Lung (tissue), 12 donors: ENCODE measurements around the gene CRB2. TPM values are rescaled to one million over a fixed set of nuclear protein-coding genes. Genes with fewer than 3 reads are reported as not detected.

Source experiments
- ATAC-seq: fragments of 200-7000 bp; cut with Tn5 transposase; one replicate; pipeline ENCODE4 v1.9.1; 2020; ENCODE audit warnings: moderate number of reproducible peaks; ENCODE audit not compliant: insufficient read depth, low FRiP score
- DNase-seq, 3 donors: peaks; one replicate each; pipeline ENCODE4 v3.0.0-alpha.2; 2013 to 2017
- H3K27ac ChIP-seq, 2 donors: one replicate each; pipeline ENCODE4 v1.5.1; 2013; ENCODE audit warnings: mild to moderate bottlenecking in 2 of 2, moderate library complexity in 2 of 2, control low read depth in 1 of 2, inconsistent platforms in 1 of 2, low read depth in 1 of 2, low read length in 1 of 2
- H3K27me3 ChIP-seq, 3 donors: one replicate each; pipeline ENCODE4 v1.5.1; 2013; ENCODE audit warnings: low read length in 2 of 3; ENCODE audit not compliant: control insufficient read depth in 3 of 3, insufficient read depth in 3 of 3
- H3K36me3 ChIP-seq, 4 donors: one replicate each; pipeline ENCODE4 v1.5.1; 2013; ENCODE audit warnings: low read length in 4 of 4, mild to moderate bottlenecking in 1 of 4, moderate library complexity in 1 of 4; ENCODE audit not compliant: control insufficient read depth in 4 of 4, insufficient read depth in 4 of 4
- H3K4me1 ChIP-seq, 5 donors: one replicate each; pipeline ENCODE4 v1.5.1; 2013; ENCODE audit warnings: low read length in 5 of 5, mild to moderate bottlenecking in 2 of 5, moderate library complexity in 1 of 5; ENCODE audit not compliant: control insufficient read depth in 5 of 5, insufficient read depth in 5 of 5
- H3K4me3 ChIP-seq: one replicate; pipeline ENCODE4 v1.5.1; 2013; ENCODE audit warnings: mild to moderate bottlenecking, control low read depth, moderate library complexity
- H3K9ac ChIP-seq, 2 donors: one replicate each; pipeline ENCODE4 v1.5.1; 2013; ENCODE audit warnings: low read length in 2 of 2, control low read depth in 1 of 2; ENCODE audit not compliant: insufficient read depth in 1 of 2
- H3K9me3 ChIP-seq, 4 donors: one replicate each; pipeline ENCODE4 v1.5.1; 2013; ENCODE audit warnings: low read length in 3 of 4, mild to moderate bottlenecking in 1 of 4, moderate library complexity in 1 of 4; ENCODE audit not compliant: control insufficient read depth in 4 of 4, insufficient read depth in 3 of 4
- CTCF ChIP-seq: IDR thresholded peaks from 2 replicates; pipeline ENCODE4 v1.5.1; 2012; ENCODE audit warnings: mild to moderate bottlenecking; ENCODE audit errors: control extremely low read depth, extremely low read depth
- WGBS, 2 donors: extraction: QIAGEN DNeasy Blood & Tissue Kit; methylation state at CpG; one replicate each; pipeline ENCODE4 v1.1.7; 2013; 5-methylcytosine and 5-hydroxymethylcytosine counted together
- polyA plus RNA-seq, 2 donors: library from polyadenylated mRNA; stranded (reverse); fragments of 200-250 nt; gene quantifications; one replicate each; pipeline ENCODE4 v1.2.1, GENCODE V29; 2013
- total RNA-seq, 2 donors: library from RNA; depleted of rRNA in 1 of 2; stranded (reverse); fragments of >200 nt in 1 of 2; gene quantifications; one replicate each; pipeline ENCODE4 v1.2.1, GENCODE V29; 2014 to 2021
- donor health status: control.
- donor health status: control.
- donor health status: Bipolar disorder and iron deficiency.
- donor health status: healthy.
- donor health status: DM: yes; HTN: yes; CAD: no.

Gene CRB2
- total and polyA plus RNA-seq, 4 donors = 0.01 to 0.34 (median 0.21) TPM

DNA sequence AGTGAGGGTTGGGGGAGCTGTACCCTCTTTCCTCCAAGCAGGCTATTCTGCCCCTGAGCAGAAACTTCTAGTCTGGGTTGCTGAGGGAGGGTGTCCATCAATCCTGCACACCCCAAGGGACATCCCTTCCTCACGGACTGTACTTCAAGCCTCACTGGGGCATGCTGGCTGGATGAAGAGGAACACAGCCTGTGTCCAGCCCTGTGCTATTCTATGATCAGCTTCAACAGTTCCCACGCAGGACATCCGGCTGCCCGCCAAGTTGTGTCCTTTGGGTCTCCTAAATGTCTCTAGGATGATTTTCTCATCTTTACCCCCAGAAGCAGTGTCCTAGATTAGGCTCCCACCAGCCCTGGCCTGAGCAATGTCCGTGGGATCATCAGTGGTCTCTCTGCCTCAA, 68.1 kb downstream of the CRB2 start:
- no peak for DNase-seq
- ATAC-seq = no peak
- Histone ChIP-seq H3K4me3 (no peak overlapping the region), H3K4me1 (peaks cover 0 to 10% (median 0%) of the 10 kb centered on the region in 5 donors), H3K36me3 (peaks cover 0 to 6% (median 2%) of the 10 kb centered on the region in 4 donors), H3K27me3 (no peaks in the 10 kb centered on the region), H3K9ac (no peak overlapping the region), H3K9me3 (peaks cover 0 to 1% (median 0%) of the 10 kb centered on the region in 4 donors), H3K27ac (no peak overlapping the region)
- WGBS, 2 donors = 90 to 97% methylated on average over 5 of the region's 5 CpGs
- no peak for TF ChIP-seq CTCF

GRCh38 chr9:123424552-123425225, 68.7 kb downstream of the CRB2 start:
- H3K27me3 ChIP-seq = no peaks in the 10 kb centered on the region
- no peak overlapping the region for H3K27ac ChIP-seq
- no peak overlapping the region for H3K4me3 ChIP-seq
- H3K36me3 ChIP-seq = peaks cover 0 to 6% (median under 1%) of the 10 kb centered on the region in 4 donors
- no peak overlapping the region for H3K9ac ChIP-seq
- no peak for TF ChIP-seq CTCF
- DNase-seq (no peak), ATAC-seq (no peak)
- H3K9me3 ChIP-seq = peaks cover 0 to 1% (median 0%) of the 10 kb centered on the region in 4 donors
- WGBS, 2 donors = 91 to 96% methylated on average over 6 of the region's 6 CpGs
- peaks cover 0 to 10% (median 0%) of the 10 kb centered on the region in 5 donors for H3K4me1 ChIP-seq

DNA sequence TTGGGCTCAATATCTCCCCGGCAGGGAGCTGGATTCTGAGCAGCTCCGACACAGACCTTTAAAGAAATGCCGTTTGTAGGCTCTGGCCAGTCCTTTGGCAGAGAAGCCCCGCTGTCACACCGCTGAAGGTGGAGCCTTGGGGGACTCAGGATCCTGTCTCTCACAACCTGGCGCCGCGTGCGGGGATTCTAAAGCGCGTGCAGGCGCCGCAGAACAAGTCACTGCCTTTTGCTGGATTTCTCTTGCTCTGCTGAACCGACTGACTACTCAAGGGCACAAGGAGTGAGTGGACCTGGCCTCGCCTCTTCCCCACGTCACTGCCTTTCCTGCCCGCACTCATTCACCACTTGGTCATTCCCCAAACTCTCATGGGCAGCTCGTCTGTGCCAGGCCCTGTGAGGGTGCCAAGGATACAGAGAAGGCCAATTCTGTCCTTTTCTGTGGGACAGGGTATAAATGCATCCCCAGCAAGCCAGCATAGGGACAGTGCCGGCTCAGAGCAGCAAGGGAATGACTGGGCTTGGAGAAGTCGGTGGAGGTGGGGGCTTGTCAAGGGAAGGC, 69.3 kb downstream of the CRB2 start:
- Histone ChIP-seq H3K27ac (no peak overlapping the region), H3K4me3 (no peak overlapping the region), H3K4me1 (peaks cover 0 to 10% (median 0%) of the 10 kb centered on the region in 5 donors), H3K36me3 (peaks cover 0 to 3% (median 0%) of the 10 kb centered on the region in 4 donors), H3K27me3 (no peaks in the 10 kb centered on the region), H3K9me3 (peaks cover 0 to 1% (median 0%) of the 10 kb centered on the region in 4 donors), H3K9ac (no peak overlapping the region)
- 89 to 95% methylated on average over 20 of the region's 20 CpGs for WGBS, 2 donors
- ATAC-seq (no peak), DNase-seq (no peak)
- TF ChIP-seq CTCF = no peak
